K562 (cell line): ENCODE measurements around the gene WASF2. TPM values are rescaled to one million over a fixed set of nuclear protein-coding genes. Genes with fewer than 3 reads are reported as not detected.

ENCODE experiments used
- CREBBP ChIP-seq: IDR thresholded peaks from one replicate; pipeline ENCODE4 v1.6.1; 2012; ENCODE audit warnings: low read depth, mild to moderate bottlenecking, control low read depth, inconsistent platforms, low read length
- CREM ChIP-seq: IDR thresholded peaks from 2 replicates; pipeline ENCODE4 v1.6.1; 2014; ENCODE audit warnings: antibody characterized with exemption, low read depth
- E2F3 ChIP-seq: fragments of 250-450 bp; sonication (Bioruptor Pico); IDR thresholded peaks from 2 replicates; pipeline ENCODE4 v1.4.0; 2020; ENCODE audit warnings: mild to moderate bottlenecking
- EP400 ChIP-seq: fragments of 450-650 bp; IDR thresholded peaks from 2 replicates; pipeline ENCODE4 v1.6.1; 2017; ENCODE audit warnings: antibody characterized with exemption, mild to moderate bottlenecking, moderate library complexity
- EZH2 ChIP-seq: IDR thresholded peaks from 2 replicates; pipeline ENCODE4 v1.6.1; 2012; ENCODE audit warnings: low read depth, mild to moderate bottlenecking, inconsistent platforms, low read length, borderline replicate concordance
- GATAD2A ChIP-seq: fragments of 450-650 bp; IDR thresholded peaks from 2 replicates; pipeline ENCODE4 v1.6.1; 2017
- KLF1 ChIP-seq: fragments of 450-650 bp; IDR thresholded peaks from 2 replicates; pipeline ENCODE4 v1.6.1; 2016; ENCODE audit warnings: missing genetic modification characterization, missing compliant biosample characterization
- LARP7 ChIP-seq: fragments of 450-650 bp; IDR thresholded peaks from 2 replicates; pipeline ENCODE4 v1.6.1; 2016
- MCM5 ChIP-seq: fragments of 450-650 bp; IDR thresholded peaks from 2 replicates; pipeline ENCODE4 v1.6.1; 2016; ENCODE audit warnings: low read depth
- SAFB2 ChIP-seq: fragments of 200-400 bp; formaldehyde crosslinking; IDR thresholded peaks from 2 replicates; pipeline ENCODE4 v1.6.1; 2018; ENCODE audit warnings: borderline replicate concordance, low read length, low read depth, moderate library complexity; ENCODE audit not compliant: severe bottlenecking
- SIN3B ChIP-seq: fragments of 450-650 bp; IDR thresholded peaks from 2 replicates; pipeline ENCODE4 v1.6.1; 2017; ENCODE audit warnings: low read depth, mild to moderate bottlenecking, moderate library complexity
- SMAD1 ChIP-seq: fragments of 150-350 bp; IDR thresholded peaks from 2 replicates; pipeline ENCODE4 v1.6.1; 2014; ENCODE audit warnings: low read length, low read depth; ENCODE audit not compliant: partially characterized antibody
- SMAD3 ChIP-seq: fragments of 450-650 bp; formaldehyde crosslinking; conservative IDR thresholded peaks from 2 replicates; pipeline ENCODE4 v1.4.0; 2020; ENCODE audit warnings: mild to moderate bottlenecking
- SMARCE1 ChIP-seq: fragments of 450-650 bp; IDR thresholded peaks from 2 replicates; pipeline ENCODE4 v1.7.1; 2016; ENCODE audit warnings: mild to moderate bottlenecking
- SRSF3 ChIP-seq: fragments of 200-400 bp; formaldehyde crosslinking; IDR thresholded peaks from 2 replicates; pipeline ENCODE4 v1.6.1; 2016; ENCODE audit warnings: mild to moderate bottlenecking, low read length, moderate library complexity; ENCODE audit not compliant: insufficient read depth
- TAF15 ChIP-seq: fragments of 200-400 bp; formaldehyde crosslinking; IDR thresholded peaks from 2 replicates; pipeline ENCODE4 v1.6.1; 2017; ENCODE audit warnings: mild to moderate bottlenecking, low read depth, low read length, moderate library complexity
- USF2 ChIP-seq: sonication (generic); formaldehyde crosslinking; IDR thresholded peaks from 2 replicates; pipeline ENCODE4 v1.5.0; 2020; ENCODE audit warnings: missing genetic modification reagents
- ZBTB5 ChIP-seq: fragments of 450-650 bp; IDR thresholded peaks from 2 replicates; pipeline ENCODE4 v1.6.1; 2017; ENCODE audit warnings: antibody characterized with exemption
- ZBTB9 ChIP-seq: fragments of 450-650 bp; formaldehyde crosslinking; IDR thresholded peaks from 2 replicates; pipeline ENCODE4 v1.4.0; 2020; ENCODE audit warnings: mild to moderate bottlenecking, moderate library complexity
- ZFP1 ChIP-seq: fragments of 450-650 bp; formaldehyde crosslinking; IDR thresholded peaks from 2 replicates; pipeline ENCODE4 v1.4.0; 2020; ENCODE audit warnings: mild to moderate bottlenecking, mixed read lengths
- ZNF263 ChIP-seq: sonication (generic); formaldehyde crosslinking; IDR thresholded peaks from 2 replicates; pipeline ENCODE4 v1.8.0; 2022; ENCODE audit warnings: mild to moderate bottlenecking, missing genetic modification reagents, borderline replicate concordance
- ZNF584 ChIP-seq: fragments of 200-800 bp; sonication (Bioruptor generic); IDR thresholded peaks from 2 replicates; pipeline ENCODE4 v1.6.1; 2016; ENCODE audit warnings: low read depth, mild to moderate bottlenecking, missing genetic modification characterization, missing compliant biosample characterization
- ZNF644 ChIP-seq: fragments of 200-800 bp; sonication (Bioruptor generic); IDR thresholded peaks from 2 replicates; pipeline ENCODE4 v1.6.1; 2016; ENCODE audit warnings: low read depth, missing genetic modification characterization, missing compliant biosample characterization
- polyA plus RNA-seq, 8 experiments: library from polyadenylated mRNA; depleted of rRNA in 4 of 8; stranded (reverse) in 5 of 8; unstranded in 3 of 8; fragments of >200 nt; fragmentation: Nextera tagmentation in 2 of 8; fragmentation: Illumina TruSeq in 1 of 8; extraction: Ambion mirVana in 2 of 8; extraction: Trizol in 1 of 8; gene quantifications; 2 replicates each; pipeline versions ENCODE4 v1.2.1 to v1.2.3, GENCODE V29; 2011 to 2014; ENCODE audit warnings: inconsistent platforms in 1 of 8, missing spikeins in 1 of 8
- total RNA-seq, 7 experiments: library from RNA; depleted of rRNA in 6 of 7; stranded (reverse); fragments of >200 nt in 6 of 7; fragmentation: Illumina TruSeq in 2 of 7; extraction: Trizol in 2 of 7; gene quantifications; 2 replicates each; pipeline versions ENCODE4 v1.2.1 to v1.2.3, GENCODE V29; 2011 to 2021; ENCODE audit warnings: low replicate concordance in 1 of 7
- TF ChIP-seq, protein P1 (sequence below): fragments of 250-450 bp; sonication (Bioruptor Pico); IDR thresholded peaks from 2 replicates; pipeline ENCODE4 v1.6.1; 2021; ENCODE audit warnings: mild to moderate bottlenecking
- TF ChIP-seq, protein P2 (sequence below): fragments of 450-650 bp; IDR thresholded peaks from 2 replicates; pipeline ENCODE4 v1.6.1; 2016; ENCODE audit warnings: low read depth, mild to moderate bottlenecking, moderate library complexity

WASF2 gene
- total and polyA plus RNA-seq, 9 of the 15 experiments (the other 6 are each of a cell fraction or from before 2014, with no cell fraction given), result 8.2 to 163 (median 31.2) TPM

- no peak for TF ChIP-seq CREBBP
- TF ChIP-seq USF2 (CRISPR knock-in tag), result no peak
- TF ChIP-seq SIN3B, result peak; percentile 46; the same call in 1 of the 2 replicates
- TF ChIP-seq ZBTB5, result no peak
- no peak for TF ChIP-seq EZH2
- peak; percentile 86 for TF ChIP-seq E2F3 (CRISPR knock-in tag)
- peak; percentile 71 for TF ChIP-seq CREM
- peak; percentile 78 for TF ChIP-seq SMAD1
- TF ChIP-seq ZFP1 (CRISPR knock-in tag), result no peak; the same call in 1 of the 2 replicates
- peak; percentile 97; the same call in 1 of the 2 replicates for TF ChIP-seq TAF15
- no peak for TF ChIP-seq MCM5
- peak; percentile 89; the same call in 1 of the 2 replicates for TF ChIP-seq ZBTB9
- no peak for TF ChIP-seq ZNF644
- TF ChIP-seq, protein P1, sequence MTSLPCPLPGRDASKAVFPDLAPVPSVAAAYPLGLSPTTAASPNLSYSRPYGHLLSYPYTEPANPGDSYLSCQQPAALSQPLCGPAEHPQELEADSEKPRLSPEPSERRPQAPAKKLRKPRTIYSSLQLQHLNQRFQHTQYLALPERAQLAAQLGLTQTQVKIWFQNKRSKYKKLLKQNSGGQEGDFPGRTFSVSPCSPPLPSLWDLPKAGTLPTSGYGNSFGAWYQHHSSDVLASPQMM (CRISPR knock-in tag), result no peak
- no peak for TF ChIP-seq SMAD3 (CRISPR knock-in tag)
- peak; percentile 91 for TF ChIP-seq KLF1 (tag)
- peak; percentile 7; the same call in 1 of the 2 replicates for TF ChIP-seq ZNF263 (CRISPR knock-in tag)
- 0 out of 2 replicates have a peak, but pooled peaks have one; percentile 75 for TF ChIP-seq GATAD2A
- no peak for TF ChIP-seq ZNF584 (CRISPR knock-in tag)
- peak; percentile 95 for TF ChIP-seq EP400
- TF ChIP-seq SRSF3, result 0 out of 2 replicates have a peak, but pooled peaks have one; percentile 9
- TF ChIP-seq SMARCE1, result no peak; the same call in none of the 2 replicates
- TF ChIP-seq SAFB2, result no peak
- TF ChIP-seq, protein P2, sequence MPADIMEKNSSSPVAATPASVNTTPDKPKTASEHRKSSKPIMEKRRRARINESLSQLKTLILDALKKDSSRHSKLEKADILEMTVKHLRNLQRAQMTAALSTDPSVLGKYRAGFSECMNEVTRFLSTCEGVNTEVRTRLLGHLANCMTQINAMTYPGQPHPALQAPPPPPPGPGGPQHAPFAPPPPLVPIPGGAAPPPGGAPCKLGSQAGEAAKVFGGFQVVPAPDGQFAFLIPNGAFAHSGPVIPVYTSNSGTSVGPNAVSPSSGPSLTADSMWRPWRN, result no peak
- no peak for TF ChIP-seq LARP7
Observed at GRCh38 chr1:27489973-27490741, at the start of gene WASF2 (continued).
